HG03103 (cell line): Measurements from ENCODE around the gene TFF2.

Source experiments
- ATAC-seq: cut with Tn5 transposase; IDR thresholded peaks from one replicate; pipeline ENCODE4 v1.9.1; 2021; ENCODE audit warnings: low read depth; ENCODE audit not compliant: unreplicated experiment

TFF2 gene

DNA sequence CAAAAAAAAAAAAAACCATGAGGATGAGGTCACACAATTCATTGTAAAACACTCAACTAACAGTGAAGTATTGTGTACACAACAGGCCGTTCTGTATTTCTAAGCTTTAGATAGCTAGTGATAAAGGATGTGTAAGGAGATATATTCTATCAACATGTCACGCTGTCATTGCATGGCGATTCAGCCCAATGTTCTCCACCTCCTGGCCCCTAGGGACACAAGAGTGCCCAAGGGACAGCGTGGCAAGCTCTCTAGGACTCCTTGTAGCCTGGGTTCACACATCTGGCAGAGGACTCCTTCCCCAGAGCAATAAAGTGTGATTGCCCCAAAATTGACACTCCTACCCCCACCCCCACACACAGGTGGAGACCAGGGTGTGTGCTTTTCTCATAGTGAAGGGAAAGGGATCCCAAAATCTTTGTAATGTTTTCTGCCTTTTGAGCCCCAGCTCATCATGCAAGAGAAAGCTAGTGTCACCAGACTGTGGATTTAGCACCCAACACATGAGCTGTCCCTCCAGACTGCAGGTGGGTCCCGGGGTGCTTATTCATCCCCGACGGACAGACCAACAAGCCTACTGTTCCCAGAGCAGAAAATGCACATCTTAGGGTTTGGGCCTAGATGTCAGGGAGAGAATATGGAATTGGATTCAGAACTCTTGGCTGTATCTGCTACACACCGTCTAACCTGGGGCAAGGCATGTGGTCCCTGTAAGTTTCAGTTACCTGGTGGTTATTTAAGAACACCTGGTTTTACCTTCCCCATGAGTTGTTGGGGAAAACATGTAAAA is 33.6 kb upstream of the TFF2 start:
- ATAC-seq = no peak

DNA sequence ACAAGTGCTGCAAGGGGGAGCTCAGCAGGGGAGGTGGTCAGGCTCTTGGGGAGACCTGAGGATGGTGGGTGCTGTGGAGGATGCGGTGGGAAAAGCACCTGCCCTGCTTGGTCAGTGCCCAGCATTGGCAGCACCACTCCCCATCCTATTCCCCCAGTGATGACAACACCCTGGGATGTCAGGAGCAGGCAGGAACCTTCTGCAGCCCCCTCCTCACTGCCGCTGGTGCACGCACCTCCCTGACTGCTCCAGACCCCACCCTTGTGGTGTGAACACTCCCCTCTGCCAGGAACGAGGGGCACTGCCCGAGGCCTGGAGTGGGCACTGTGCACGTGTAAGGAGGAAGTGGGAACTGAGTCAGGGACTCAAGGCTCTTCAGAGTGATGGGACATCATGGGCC is 32.5 kb upstream of the TFF2 start:
- ATAC-seq = no peak

DNA sequence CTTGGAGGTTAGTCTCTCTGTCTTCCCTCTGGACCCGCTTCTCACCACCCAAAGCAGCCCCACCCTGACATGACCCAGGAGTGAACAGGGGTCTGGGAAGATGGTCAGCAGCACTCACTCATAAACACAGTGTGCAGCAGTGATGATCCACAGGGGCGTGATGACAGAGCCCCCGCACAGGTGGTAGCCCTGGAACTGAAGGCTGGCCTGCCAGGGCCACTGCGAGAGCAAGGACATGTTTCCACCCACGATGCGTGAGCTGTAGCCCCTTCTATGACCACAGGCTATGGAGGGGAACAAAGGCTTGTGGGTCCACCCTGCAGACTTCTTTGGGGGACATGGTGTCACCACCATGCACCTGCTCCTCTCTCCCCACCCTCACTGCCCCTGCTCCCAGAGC is 32.1 kb upstream of the TFF2 start:
- ATAC-seq = no peak

DNA sequence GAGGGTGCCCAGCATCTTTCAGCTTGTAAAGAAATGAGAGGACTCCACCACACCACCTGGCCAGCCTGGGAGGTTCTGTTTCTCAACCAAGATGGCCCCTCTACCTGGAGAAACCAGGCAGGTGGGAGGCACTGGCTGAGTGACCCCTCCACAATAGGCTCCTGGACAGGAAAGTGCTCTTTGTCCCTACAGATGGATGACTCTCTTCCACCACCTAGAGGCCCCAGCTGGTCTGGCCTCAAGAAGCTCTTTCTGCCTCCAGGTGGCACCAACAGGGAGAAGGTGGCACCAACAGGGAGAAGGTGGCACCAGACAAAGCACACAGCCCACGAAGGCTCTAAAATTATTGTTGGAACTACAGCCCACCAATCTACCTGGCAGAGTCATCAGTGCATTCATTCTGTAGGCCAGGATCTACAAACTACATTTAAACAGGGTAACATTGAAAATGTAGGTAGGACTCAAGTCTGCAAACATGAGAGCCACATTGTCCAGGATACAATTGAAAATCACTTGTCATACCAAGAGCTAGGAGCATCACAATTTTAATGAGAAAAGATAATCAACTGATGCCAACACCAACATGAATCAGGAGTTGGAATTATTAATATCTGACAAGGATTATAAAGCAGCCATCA is 30.7 kb upstream of the TFF2 start:
- no peak for ATAC-seq

DNA sequence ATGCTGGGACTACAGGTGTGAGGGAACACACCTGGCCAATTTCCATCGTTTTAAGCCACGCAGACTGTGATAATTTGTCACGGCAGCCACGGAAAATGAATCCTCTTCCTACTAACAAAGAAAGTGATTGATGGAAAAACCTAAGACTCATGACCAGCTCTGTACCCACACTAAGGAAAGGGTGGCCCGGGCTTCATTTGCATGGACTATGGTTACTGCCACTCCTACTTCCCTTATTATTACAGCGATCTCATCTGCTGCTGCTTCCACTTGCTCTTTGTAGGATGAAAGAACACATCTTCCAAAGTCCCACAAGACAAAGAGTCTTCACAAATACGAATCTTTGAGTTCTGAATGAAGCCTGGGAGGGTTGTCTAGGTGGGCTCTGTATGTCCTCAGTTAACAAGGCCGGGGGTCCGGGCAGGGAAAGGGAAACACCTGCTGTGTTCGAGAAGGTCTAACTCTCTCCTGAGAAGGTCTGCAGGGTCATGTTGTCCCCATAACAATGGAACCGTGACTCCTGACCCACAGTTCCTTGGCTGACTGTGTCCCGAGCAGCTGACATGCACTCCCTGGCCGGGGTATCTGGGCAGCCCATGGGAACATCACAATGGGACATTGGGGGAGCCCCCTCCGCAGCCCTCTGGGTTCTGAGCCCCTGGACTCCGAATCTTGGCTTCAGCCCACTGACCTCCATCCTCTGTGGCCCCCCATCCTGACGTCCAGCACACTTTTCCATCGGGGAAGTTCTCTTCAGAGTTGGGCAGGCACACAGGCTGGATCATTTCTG is 28.8 kb upstream of the TFF2 start:
- ATAC-seq = no peak

DNA sequence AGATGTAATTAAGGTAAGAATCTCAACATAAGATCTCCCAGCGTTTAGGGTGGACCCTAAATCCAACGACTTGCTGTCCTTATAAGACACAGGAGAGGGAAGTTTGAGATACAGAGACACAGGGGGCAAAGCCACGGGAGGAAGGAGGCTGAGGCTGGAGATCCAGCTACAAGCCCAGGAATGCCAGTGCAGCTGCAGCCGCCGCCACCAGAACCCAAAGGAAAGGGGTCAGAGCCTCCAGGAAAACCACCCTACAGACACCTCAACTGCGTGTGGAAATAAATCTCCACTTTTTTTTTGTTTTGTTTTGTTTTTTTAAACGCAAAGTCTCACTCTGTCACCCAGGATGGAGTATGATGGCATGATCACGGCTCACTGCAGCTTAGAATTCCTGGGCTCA is 27.6 kb upstream of the TFF2 start:
- no peak for ATAC-seq

DNA sequence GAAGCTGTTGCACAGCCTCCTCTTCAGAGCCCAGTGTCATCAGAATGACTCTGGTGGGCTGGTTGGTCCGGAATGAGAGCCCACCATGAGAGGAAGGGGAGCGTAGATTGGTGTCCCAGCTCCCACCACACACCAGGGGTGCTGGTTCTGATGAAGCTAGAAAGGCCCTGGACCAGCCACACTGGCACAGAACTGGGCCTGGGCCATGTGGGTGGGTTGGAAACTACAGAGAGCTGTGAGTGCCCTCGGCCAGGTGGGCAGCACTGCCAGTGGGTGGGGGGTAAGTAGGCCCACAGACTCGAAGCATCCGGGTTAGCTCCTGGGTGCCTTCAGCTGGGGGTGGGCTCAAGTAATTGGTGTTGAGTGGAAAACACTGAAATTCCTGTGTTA is 27.2 kb upstream of the TFF2 start:
- ATAC-seq = no peak

DNA sequence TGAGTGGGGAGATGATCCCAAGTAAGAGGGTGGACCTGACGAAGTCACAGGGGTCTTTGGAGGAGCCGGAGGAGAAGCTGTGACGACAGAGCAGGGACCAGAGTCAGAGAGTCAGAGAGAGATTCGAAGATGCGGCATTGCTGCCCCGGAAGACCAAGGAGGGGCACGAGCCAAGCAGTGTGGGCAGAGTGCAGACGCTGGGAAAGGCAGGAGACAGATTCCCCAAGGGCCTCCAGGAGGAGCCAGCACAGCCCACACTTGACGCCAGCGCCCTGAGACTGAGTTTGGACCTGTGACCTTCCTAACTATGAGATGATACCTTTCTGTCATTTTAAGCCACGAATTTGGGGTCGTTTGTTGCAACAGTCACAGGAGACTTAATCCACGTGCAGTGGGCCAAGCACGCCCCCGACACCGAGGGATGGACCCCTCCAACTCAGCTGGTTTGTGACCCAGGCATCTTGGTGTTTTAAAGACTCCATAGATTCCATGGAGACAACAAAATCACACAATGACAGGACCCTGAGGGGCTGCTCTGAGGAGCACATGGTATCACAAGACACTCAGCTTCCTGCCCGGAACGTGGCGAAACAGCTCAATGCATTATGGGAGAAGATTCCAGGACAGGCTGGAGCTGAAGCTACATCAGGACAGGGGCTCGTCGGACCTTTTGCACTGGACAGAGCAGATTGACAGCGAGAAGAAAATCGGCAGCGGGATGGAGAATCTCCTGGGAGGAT is 26.6 kb upstream of the TFF2 start:
- no peak for ATAC-seq

DNA sequence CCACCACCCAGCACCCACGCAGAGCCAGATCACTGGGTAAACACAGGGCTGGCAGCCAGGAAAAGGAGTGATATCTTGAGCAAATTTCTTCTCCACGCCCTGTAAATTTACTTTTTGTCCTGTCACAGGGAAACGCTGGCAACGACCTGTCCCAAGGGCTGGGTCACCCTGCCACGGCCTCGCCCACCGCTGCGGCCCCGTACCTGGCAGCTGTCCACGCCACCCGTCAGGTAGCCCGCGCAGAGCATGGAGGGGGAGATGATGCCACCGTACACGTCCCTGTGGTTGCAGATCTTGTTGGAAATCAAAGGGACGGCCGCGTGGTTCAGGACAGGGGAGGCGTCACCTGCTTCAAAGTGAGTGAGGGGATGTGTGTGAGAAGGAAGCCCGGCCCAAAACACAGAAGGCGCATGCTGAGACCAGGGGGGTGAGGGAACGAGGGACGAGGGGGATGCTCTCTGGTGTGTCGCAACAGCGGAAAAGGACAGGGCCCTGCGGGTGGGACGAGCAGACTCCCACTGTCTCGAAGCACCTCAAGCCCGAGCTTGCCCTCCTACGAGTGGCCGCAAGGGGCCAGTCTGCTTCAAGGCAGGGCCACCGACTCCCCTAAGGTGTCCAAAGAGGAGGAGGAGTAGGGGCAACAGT is 25.7 kb upstream of the TFF2 start:
- ATAC-seq = no peak

DNA sequence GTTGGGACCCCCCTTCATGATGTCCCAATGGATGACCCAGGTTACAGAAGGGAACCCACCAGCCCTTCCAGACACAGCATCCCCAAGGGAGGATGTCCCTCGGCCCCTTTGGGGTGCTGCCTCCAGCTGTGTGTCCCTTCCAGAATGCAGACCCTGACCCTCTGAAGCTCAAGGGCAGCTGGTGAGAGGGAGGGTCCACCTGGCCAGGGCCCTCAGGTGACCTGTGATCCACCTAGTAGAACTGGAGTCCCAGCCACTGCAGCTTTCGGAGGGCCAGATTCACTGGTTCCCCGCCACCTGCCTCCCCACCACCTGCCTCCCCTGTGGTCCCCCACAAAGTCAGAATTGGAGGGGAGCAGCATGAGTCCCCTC is 25.2 kb upstream of the TFF2 start:
- no peak for ATAC-seq

DNA sequence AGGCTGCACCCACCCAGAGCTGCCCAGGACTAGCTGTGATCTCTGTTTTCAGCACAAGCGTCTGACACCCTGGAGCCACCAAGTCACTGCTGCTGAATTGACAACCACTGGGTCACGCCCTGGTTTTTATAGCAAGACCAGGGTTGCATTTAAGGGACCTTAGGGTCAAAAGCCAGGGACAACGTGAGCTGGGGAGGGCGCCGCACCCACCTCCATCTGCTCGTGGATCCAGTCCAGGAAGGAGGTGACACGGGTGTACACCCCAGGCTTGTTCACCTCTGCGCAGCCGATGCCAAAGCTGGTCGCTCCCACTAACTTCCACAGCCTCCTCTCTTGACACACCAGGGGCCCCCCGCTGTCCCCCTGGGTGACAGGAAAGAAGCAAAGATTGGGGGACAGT is 24.7 kb upstream of the TFF2 start:
- ATAC-seq = no peak

DNA sequence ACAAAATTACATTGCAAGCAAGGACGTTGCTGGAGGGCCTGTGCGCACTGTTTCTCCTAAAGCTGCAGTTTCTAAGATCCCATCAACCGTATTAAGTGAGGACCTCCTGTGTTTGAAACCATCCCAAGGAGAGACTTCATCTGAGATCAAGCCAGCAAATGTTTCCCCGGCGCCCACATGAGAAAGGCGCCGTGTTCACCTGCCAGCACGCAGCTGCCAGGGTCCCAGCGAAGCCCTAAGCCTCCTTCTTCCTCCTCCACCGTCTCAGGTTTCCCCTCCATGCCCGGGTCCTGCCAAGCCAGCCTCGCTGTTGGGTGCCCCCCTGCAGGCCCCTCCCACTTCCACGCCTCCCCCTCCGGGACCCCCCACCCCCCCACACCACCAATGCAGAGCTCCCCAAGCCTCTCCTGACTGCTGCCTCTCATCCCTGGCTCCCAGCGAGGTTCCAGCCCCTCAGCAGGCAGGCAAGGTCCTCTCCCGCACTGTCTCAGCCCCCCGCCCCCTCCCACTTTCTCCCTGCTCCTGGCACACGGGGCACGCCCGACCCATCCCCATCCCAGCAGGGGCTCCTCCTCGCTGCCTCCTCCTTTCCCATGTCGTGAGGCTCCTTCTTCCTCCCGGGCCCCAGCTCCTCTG is 24.2 kb upstream of the TFF2 start:
- no peak for ATAC-seq

DNA sequence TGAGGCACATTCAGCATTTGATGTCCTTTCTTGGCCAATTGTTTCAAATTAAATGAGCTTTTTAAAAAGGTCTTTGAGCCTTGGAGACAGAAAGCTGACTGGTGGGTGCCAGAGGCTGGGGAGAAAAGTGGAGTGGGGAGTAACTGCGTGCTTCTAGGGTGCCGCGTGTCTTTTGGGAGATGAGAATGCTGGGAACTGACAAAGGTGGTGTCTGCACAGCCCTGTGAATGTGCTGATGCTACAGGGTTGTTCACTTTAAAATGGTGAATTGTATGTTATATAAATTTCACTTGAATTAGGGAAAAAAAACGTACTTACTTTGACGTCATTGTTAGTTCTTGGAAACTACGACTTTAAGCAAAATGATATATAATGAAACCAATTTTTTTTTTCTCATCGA is 23.7 kb upstream of the TFF2 start:
- no peak for ATAC-seq

DNA sequence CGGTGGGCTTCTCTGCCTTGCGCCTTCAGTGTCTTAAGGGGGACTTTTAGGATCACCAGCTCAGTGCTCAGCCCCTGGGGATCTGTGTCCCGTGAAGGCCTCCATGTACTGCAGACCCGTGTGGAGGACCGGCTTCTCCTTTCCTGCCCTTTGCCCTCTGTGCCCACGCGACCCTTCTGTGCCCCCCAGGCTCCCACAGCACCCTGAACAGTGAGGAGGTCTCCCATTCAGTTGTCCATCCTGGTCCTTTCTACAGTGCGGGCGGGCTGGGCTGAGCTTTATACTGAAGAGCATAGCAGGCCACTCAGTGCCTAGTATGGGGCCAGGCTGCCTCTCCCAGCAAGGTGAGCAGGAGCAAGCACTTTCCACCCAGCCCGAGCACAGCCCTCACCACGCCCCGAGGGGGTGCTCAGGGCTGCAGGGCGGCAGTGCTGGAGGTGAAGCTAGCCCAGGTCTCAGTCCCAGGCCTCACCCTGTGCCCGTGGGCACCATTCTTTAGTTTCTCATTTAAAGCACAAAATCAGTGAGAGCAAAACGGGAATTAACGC is 23.2 kb upstream of the TFF2 start:
- no peak for ATAC-seq

DNA sequence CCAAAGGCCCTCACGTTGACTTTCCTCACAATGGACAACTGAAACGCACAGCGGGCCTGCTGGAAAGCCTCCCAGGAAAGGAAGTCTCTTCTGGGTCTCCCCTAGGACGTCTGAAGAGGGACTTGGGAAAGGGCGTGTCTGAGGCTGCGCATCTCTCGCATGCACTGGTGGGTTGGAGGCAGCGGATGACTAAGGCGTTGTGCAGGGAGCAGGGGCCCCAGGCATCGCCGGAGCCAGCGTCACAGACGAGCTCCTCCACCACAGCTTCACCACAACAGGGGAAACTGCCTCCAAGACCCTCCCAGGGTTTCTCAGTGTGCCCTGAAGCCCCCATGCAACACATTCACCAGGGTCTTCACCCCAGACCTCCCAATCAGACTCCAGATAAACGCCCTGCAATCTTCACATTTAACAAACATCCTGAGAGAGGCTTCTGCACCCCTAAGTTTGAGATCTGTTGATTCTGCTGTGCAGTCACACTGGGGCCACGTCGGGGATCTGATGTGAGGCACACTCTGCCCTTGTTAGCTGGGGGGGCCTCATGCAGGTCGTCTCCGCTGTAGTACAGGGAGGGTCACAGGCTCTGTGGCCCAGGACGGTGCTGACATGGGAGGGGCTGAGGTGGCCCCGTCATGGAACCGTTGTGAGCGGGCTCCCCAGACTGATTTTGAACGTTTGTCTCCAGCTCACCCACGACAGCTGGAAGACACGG is 22.6 kb upstream of the TFF2 start:
- no peak for ATAC-seq

DNA sequence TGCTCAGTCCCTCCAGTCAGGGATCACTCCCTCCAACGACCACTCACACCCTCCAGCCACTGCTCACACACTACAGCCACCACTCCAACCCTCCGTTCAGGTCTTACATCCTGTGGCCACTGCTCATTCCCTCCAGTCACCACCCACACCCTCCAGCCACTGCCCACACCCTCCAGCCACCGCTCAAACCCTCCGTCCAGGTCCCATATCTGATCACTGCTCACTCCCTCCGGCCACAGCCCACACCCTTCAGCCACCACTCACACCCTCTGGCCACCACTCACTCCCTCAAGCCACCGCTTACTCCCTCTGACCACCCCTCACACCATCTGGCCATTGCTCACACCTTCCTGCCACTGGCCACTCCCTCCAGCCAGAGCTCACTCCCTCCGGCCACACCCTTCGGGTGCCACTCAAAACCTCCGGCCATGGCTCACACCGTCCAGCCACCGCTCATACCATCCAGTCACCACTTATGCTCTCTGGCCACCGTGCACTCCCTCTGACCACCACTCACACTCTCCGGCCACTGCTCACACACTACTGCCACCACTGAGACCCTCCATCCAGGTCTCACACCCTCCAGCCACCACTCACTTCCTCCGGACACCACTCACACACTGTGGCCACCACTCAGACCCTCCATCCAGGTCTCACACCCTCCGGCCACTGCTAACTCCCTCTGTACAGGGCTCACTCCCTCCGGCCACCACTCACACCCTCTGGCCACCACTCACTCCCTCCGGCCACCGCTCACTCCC is 20.3 kb upstream of the TFF2 start:
- ATAC-seq = no peak

DNA sequence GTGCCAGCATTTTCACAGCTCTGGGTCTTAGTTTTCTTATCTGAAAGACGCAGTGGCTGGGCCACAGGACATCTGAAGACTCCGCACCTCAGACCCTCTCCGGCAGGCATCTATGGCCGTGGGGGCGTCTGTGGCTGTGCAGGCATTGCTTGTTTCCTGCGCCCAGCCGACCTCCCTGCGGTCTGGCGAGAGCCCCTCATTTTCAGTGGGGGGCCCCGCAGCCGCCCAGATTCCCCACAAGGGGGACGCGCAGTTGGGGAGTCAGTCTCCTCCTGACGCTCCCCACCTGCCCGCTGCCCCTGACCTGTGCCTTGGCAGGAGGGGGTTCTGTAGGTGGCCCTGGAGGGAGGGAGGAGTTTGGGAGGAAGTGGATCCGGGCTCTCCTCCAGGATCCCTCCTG is 19.0 kb upstream of the TFF2 start:
- no peak for ATAC-seq

DNA sequence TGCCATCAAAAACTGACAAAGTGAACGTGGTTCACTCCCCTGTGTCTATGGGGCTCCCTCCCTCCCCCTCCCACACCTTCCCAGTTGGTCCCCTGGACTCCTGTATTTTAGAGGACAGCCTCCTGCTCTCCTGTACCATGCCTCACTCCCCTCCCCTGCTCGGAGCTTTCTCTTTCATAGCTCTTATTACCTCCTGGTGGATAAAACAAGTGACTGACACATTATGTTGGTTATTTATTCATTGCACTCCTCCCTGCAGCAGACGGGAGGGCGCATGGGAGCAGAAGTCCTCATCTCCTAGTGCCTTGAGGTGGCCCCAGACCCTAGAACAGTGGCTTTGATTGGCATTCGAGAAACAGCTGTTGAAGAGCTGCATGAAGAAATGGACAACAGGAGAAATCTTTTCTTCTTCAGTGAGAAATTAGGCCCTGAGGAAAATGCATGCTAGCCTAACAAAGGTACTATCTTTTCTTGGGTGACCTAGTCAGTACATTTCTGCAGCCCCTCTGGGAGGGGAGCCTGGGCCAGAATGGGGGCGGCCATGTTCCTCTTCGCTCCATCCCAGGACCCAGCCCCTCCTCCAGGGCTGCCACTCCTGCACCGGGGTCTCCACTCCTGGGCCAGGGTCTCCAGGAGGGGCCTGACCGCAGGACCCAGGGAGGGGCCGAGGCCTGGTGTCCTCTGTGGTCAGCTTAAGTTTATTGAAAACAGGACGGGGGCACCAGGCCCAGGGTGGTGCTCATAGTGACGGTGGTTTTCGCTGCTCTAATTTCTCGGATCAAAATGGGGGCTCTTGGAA is 16.8 kb upstream of the TFF2 start:
- ATAC-seq = no peak
